SK-MEL-5 (cell line): ENCODE data around the gene ZNHIT3. TPM values are rescaled to one million over a fixed set of nuclear protein-coding genes. Genes with fewer than 3 reads are reported as not detected.
"Not testable (repeated sequence)": the region's sequence is repeated elsewhere in the genome, so short reads cannot be mapped to it uniquely, and the experiment has no call there.

Source experiments
- DNase-seq: peaks from one replicate; pipeline ENCODE4 v3.0.0-alpha.2; 2016; ENCODE audit warnings: low read depth, low spot score
- in situ Hi-C: cut with HindIII; loops from 2 replicates; pipeline ENCODE4 v1.10.0; 2016; ENCODE audit warnings: low sequenced_read_pairs, high pct_unique_total_duplicates, low pct_unique_long_range_greater_than_20kb
- total RNA-seq: library from RNA; depleted of rRNA; stranded (reverse); fragments of >200 nt; shearing (Covaris generic); gene quantifications from 2 replicates; pipeline ENCODE4 v1.2.3, GENCODE V29; 2014

Gene ZNHIT3
- total RNA-seq, 1 experiment from 2014 or later, result 54.9 TPM

DNA sequence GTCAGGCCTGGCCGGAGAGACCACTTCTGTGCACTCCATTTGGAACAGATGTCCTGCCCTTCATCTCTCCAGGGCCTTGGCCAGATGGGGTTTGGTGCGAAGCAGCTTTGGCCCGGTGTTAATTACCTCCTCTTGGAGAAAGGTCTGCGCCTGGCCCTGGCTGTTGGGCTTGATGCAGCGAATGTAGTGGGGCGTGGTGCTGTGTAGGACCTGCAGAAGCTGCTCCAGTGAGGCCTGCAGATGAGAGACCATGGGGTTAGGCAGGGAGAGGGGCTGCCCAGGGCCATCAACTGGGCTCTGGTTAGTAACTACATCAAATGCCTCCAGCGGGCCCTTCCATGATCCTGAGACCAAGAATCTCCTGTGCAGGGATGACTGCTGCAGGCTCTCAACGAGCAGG is 18.7 kb downstream of the ZNHIT3 start:
- in situ Hi-C loops, result no loop called here
- DNase-seq, result no peak

DNA sequence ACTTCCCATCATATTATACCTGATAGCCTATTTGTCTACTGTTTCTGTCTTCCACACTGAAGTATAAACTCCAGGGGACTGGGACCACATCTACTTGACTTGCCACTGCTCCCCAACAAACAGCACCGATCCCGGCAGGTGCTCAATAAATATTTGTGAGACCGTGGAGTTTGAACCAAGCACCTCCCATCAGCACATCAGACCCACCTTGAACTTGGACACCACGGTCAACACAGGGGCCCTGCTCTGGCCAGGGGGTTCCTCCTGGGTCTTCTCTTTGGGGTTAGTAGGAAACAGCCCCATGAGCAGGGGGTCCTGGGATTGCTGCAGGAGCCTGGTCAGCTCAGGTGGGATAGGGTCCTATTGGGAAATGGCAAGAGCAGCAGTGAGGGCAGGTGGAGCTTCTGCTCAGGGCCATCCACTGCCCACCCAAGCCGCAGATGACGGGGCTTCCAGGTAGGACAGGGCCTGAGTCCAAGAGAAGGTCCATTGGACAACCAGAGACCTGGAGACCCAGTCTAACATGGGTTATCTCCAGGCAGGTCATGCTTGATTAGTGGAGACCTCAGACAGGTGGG is 19.9 kb downstream of the ZNHIT3 start:
- no peak for DNase-seq
- in situ Hi-C loops, result no loop called here

DNA sequence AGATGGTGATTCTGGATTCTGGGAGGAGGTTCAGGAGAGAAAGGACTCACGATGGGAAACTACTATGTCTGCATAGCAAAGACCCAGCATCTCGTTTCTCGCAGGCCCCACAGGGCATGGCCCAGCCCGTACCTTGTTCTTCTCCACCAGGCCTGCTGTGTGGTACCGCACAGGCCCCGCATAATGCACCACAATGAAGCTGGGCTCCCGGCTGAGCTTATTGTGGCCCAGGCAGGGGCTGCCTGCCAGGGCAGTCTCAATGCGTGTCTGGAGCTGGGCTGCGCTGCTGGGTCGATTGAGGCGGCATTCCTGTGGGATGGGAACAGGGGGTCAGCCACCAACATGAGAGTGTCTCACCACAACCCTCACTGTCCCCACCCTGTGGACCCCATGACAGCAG is 20.4 kb downstream of the ZNHIT3 start:
- in situ Hi-C loops, result no loop called here
- DNase-seq, result no peak

DNA sequence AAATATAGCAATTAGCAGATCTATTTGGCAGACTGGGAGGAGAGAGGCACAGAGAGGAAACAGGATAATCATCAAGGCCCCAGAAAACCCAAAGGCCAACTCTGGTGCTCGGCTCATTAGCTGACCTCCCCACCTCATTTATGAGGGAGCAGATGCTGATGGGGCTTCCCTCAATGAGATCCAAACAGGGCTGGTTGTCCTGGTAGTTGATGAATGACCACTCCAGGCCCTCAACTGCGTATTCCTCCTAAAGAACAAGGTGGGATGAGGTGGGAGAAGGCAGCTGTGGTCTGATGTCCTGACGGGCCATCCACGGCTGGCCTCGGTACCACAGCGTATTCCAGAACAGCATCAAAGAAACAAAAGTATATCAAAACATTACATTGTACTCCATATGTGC is 20.8 kb downstream of the ZNHIT3 start:
- DNase-seq, result no peak
- in situ Hi-C loops, result no loop called here

DNA sequence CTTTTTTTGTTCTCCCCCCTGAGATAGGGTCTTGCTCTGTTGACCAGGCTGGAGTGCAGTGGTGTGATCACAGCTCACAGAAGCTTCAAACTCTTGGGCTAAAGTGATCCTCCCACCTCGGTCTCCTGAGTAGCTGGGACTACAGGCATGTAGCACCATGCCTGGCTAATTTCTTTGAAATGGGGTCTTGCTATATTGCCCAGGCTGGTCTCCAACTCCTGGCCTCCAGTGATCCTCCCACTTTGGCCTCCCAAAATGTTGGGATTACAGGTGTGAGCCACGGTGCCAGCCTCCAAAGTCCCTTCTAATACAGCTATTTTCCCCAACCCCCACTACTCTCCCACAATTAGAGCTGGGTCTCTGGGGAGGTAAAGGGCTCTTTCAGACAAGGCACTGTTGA is 22.0 kb downstream of the ZNHIT3 start:
- in situ Hi-C loops, DNase-seq: not testable (repeated sequence)

DNA sequence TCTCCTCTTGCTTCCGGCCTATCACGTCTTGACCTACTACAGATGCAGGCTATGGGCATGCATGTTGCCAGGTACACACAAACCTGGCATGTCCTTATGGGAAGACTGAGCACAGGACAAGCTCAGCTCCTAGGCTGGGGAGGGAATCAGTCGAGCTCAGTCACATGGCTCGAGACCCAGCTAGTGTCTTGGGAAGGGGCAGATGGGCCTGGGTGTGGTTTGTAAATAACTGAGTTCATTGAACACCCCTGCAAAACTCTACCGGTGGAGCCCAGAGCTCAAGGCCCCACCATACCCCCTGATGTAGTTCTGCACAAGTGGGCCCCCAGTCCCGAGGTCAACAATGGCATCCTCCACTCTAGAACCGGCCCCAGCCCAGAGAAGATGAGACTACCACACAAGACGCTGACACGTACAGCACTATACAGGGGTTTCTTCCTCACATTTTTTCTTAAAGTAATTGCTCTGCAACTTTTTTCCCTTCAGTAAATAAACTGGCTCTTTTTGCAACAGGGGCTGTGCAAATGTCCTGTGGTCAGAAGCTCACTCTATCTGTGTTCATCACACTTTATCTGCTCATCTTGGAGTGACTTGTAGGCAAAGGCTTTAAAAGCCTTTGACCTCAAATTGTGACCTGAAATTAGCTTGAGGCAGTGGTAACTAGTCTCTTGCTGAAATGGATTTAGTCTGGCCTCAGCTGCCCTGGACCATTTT is 22.9 kb downstream of the ZNHIT3 start:
- in situ Hi-C loops, result no loop called here
- no peak for DNase-seq

DNA sequence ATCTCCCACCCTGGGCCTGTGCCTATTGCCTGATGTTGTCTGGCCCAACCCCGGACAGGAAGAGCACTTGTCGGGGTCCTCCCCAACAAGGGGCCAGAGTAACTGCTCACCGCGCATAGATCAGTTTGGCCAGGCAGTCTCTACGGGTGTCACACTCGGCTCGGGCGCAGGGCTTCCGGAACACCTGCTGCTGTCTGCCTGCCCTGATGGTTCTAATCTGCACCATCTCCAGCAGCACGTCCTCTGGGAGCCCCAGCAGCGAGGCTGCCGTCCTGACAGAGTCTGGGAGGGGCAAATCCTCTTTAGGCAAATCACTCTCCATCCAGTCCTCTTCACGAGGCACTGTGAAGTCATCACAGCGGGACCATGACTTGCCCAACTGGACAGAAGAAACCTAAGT is 24.2 kb downstream of the ZNHIT3 start:
- DNase-seq, result no peak
- in situ Hi-C loops, result no loop called here

DNA sequence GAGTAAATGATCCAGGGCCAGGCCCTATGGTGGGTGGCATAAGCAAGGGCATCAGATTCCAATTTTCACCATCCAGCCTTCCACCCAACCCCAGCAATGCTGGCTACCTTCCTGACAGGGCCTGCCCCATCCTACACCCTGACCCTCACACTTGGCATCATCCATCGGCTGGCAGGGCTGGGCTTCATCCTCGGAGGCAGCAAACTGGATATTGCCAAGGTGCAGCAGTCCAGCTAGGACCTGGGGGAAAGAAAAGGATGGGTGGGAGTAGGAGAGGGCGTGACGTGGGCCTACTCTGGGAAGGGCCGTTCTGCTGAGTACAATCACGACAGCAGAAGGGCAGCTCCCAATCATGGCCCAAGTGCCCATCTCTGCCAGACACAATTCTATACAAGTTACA is 24.7 kb downstream of the ZNHIT3 start:
- DNase-seq, result no peak
- in situ Hi-C loops, result no loop called here

DNA sequence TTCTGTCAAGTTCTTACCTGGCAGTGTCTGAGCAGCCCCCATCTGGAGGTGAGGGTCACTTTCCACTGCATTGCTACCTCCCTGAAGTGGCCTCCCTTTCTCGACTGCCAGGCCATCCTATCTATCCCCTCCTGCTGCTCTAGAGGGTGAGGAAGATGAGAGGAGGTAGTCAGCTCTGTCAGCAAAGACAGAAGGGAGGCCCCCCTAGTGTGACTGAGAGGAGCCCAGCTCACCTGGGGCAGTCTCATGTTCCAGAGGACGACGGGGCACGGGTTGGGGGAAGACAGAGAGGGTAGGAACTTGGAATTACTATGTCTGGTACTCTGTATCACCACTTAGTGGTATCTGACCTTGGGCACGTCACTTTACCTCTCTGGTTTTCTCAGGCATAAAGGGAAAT is 26.2 kb downstream of the ZNHIT3 start:
- no peak for DNase-seq
- in situ Hi-C loops, result no loop called here

DNA sequence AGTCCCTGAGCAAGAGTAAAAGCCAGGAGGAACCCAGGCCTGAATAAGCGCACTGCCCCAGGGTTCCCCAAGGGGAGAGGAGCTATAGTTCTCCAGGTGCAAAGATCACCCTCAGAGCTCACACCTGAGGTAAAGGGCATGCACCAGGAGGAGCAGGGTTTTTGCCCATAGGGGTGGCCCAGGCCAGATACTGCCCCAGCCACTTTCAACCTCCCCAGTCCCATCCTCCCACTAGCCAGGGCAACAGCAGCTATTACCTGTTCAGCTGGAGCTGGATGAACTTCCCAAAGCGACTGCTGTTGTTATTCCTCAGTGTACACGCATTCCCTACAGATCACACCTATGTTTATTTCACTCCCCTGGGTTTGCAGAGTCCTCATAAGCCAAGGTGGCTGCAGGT is 28.4 kb downstream of the ZNHIT3 start:
- DNase-seq, result no peak
- in situ Hi-C loops, result no loop called here

DNA sequence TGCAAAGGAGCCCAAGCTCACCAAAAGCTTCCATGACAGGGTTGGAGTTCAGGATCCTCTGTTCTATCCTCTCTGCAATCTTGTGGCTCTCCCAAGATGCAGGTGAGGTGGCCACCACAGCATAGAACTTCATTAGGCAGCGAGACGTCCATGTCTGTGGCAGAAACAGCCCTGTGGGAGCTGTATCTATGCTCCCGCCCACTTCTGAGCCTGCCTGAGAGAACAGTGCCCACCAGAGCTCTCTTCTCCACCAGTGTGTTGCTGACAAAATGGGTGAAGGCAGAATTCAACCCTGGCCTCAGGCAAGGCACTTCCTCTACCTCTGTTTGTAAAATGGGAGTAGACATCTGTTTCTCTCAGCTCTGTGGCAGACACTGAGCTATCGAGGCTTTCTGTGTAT is 29.4 kb downstream of the ZNHIT3 start:
- in situ Hi-C loops, result no loop called here
- DNase-seq, result no peak

DNA sequence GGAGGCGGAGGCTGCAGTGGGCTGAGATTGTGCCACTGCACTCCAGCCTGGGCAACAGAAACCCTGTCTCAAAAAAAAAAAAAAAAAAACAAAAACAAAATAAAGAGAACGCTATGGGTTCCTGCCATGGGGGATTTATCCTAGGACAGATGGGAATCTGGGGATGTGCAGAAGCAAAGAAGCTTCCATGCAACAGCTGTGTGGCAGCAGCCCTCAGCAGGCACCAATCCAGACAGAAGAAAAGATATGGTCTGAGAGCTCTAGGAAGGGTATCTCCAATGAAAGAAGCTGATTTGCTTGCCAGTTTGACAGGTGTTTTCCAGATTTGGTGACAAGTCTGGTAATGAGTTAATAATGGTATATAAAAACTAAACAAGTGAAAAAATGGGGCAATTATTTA is 36.6 kb downstream of the ZNHIT3 start:
- in situ Hi-C loops, result no loop called here

DNA sequence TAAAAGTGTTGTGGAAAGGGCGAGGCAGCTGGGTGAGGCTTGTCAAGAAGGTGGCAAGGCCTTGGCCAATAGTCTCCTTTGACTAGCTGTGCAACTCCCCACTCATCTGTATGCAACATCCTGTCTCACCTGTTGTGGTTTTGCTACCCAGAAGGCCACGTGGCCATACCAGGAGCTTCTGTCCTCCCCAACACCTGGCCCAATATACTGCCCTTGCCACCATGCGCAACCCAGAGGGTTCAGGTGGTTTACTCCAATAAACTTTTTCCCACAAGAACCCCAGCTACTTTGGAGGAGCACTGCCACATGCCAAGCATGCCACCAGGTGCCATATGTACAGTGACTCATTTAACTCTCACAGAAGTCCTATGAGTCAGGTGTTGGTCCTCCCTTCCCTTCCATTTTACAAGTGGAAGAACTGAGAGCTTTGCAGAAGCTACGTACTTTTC is 38.0 kb downstream of the ZNHIT3 start:
- in situ Hi-C loops, result no loop called here
- no peak for DNase-seq

More for the DNA sequence above, 36.6 kb downstream of the ZNHIT3 start:
- no peak for DNase-seq

DNA sequence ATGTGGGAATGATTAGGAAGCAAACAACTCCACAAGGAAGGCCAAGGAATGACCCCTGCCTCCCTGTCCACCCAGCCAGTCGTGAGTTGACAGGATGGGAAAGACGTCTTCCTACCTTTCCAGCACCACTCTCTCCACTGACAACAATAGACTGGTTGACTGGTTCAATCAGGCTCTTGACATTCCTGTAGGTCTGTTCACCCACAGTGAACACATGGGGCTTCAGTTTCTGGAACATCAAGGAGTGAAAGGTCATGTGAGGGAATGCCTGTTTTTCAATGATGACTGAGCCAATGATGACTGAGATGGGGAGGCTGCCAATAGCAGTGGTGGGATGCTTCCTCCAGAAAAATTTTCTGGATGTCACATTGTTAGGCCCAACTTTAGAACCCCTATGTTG is 38.6 kb downstream of the ZNHIT3 start:
- in situ Hi-C loops, result no loop called here
- no peak for DNase-seq

DNA sequence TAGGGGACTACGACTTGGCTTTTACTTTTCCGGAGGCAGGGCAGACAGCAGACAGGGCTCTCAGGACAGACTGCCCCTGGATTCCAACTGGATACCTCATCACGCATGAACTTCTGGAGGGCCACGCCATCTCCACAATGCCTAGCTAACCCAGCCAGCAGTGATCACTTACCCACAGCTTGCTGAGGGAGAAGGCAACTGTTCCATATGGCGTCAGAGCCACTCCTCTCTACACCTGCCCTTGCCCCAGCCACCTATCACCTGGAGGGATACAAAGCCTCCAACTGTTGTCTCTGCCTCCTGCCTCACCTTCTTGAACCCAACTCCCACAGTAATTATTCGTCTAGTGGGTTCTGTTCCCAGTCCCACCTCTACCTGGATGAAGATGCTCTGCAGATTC is 39.4 kb downstream of the ZNHIT3 start:
- in situ Hi-C loops, result no loop called here

DNA sequence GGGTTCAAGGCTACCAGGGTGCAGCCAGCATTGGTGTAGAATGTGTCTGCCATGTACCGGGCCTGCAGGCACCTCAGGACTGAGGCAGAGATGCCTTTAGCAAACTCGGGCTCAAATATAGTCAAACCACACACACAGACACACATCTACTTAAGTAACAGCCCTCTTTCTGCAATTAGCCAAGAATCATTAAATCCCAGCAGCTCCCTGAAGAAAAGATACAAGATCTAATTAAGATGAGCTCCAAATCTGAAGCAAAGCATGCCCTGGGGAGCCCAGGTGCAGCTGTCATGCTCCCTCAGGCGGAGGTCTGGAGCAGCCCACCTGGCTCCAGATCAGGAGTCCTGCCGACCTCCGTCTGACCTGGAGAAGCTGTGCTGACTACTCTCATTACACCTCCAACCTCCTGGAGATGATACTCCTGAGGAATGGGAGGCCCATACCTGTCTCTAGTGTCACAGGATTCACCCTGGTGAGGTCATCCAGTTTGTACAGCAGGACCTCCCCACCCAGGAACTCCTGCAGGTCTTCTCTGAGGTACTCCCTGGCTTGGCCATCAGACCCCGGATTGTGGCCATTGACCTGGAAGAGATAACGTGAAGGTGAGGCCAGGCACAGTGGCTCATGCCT is 41.3 kb downstream of the ZNHIT3 start:
- in situ Hi-C loops, result no loop called here
- DNase-seq, result no peak

More for the DNA sequence above, 39.4 kb downstream of the ZNHIT3 start:
- DNase-seq, result no peak

DNA sequence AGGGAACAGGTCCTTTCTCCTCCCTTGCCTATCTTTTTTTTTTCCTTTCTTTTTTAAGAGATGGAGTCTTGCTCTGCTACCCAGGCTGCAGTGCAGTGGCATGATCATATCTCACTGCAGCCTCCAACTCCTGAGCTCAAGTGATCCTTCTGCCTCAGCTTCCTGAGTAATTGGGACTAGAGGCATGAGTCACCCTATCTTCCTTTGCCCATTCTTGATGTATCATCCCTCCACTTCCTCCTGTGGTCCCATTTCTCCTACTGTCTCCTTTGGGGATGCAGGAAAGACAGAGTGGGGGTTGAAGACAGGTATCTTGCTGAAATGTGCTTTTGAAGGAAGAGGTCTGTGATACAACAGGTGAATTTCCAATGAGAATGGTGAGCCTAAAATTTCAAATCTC is 42.6 kb downstream of the ZNHIT3 start:
- in situ Hi-C loops, result no loop called here
- DNase-seq, result no peak

DNA sequence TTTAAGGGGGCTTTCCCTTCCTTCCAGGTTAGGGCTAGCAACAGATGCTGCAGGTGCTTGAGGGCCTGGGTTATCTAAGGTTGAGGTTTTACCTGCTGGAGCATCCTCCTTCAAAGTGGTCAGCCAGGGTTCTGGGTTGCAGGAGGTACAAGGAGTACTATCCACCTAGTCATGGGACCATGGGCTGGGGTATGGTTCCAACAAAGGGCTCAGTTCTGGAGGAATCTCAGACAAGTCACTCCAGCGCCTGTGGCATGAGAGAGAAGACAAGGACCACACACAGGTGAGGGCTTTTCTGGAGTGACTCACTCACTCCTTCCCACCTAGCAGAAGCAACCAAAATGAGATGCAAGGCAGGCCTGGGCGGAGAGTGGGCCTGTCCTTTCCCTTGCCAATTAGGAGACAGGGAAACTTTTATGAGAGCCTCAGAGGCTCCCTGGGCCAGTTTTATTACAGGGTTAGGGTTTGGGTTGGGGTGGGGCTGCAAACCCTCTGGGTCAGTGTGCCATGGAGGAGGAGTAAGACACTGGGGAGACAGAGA is 46.0 kb downstream of the ZNHIT3 start:
- in situ Hi-C loops, result no loop called here
- DNase-seq, result no peak
